Bone marrow (tissue), 2 donors: ENCODE results near the gene EHD2.
"Not testable (repeated sequence)": the region's sequence is repeated elsewhere in the genome, so short reads cannot be mapped to it uniquely, and the experiment has no call there.

ENCODE experiments used
- DNase-seq, 2 donors: peaks; one replicate each; lab custom pipeline; 2025; lab: John Stamatoyannopoulos, UW

EHD2 gene

GRCh38 chr19:47714855-47715254, 1.6 kb downstream of the EHD2 start:
- not testable (repeated sequence) for DNase-seq

GRCh38 chr19:47716270-47716937, 3.2 kb downstream of the EHD2 start:
- DNase-seq: no peak

DNA sequence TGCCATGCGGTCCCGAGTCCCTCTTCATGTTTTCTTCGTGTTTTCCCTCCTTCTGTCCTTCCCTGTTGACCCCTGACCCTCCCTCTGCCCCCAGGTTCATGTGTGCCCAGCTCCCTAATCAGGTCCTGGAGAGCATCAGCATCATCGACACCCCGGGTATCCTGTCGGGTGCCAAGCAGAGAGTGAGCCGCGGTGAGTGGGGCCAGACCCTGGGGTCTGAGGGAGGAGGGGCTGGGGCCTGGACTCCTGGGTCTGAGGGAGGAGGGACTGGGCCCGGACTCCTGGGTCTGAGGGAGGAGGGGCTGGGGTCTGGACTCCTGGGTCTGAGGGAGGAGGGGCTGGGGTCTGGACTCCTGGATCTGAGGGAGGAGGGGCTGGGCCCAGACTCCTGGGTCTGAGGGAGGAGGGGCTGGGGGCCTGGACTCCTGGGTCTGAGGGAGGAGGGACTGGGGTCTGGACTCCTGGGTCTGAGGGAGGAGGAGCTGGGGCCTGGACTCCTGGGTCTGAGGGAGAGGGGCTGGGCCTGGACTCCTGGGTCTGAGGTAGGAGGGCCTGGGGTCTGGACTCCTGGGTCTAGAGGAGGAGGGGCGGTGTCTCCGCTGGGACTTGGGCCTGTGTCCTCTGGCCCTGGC, 5.3 kb downstream of the EHD2 start:
- DNase-seq: not testable (repeated sequence)

DNA sequence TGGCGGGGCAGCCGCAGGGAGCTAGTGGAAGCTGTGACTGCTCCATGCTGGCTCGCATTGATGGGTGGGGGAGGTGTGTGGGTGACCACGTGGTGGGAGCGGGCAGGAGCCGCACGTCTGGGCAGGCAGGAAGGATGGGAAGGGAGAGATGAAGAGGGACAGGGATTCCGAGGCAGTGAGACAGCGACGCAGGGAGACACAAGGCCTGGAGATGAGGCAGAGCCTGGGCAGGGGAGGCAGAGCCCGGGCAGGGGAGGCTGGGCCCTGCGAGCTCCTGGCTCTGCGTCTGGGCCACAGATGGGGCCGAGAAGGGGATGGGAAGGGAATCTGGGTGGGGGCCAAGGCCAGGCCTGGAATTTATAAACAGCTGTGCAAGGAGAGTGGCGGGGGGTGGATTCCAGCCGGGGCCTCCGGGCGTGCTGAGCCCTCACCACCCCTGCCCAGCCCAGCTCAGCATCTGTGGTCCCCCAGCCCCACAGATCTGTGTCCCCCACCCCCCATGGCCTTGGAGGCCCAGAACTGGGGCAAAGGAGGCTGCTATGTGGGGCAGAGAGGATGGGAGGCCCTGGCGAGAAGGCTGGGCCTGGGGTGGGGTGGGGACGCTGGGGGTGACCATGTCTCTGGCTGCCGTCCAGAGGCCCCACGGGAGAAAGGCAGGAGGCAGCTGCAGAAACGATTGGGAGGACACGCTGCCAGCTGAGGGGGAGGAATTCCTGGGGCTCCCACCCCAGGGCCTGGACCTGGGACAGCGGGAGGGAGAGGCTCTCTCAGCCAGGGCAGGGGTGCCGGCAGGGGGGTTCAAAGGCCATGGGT, 6.0 kb downstream of the EHD2 start:
- no peak for DNase-seq

- no peak for DNase-seq
Measured at GRCh38 chr19:47720669-47721422, 7.6 kb downstream of the EHD2 start.

- DNase-seq: peak; percentile 7 to 72
Measured at GRCh38 chr19:47723581-47723940, 10.3 kb downstream of the EHD2 start.

GRCh38 chr19:47725759-47726401, 12.7 kb downstream of the EHD2 start:
- no peak for DNase-seq

DNA sequence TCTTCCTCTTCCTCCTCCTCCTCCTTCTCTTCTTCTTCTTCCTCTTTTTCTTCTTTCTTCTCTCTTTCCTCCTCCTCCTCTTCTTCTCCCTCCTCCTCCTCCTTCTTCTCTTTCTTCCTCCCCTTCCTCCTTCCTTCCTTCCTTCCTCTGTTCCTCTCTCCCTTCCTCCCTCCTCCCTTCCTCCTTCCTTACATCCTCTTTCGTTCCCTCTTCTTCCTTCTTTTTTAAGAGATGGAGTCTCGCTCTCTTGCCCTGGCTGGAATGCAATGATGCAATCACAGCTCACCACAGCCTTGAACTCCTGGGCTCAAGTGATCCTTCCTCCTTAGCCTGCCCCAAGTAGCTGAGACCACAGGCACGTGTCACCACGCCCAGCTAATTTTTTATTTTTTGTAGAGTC, 13.2 kb downstream of the EHD2 start:
- no peak for DNase-seq

- not testable (repeated sequence) for DNase-seq
Measured at GRCh38 chr19:47728295-47728694, 15.1 kb downstream of the EHD2 start.

DNA sequence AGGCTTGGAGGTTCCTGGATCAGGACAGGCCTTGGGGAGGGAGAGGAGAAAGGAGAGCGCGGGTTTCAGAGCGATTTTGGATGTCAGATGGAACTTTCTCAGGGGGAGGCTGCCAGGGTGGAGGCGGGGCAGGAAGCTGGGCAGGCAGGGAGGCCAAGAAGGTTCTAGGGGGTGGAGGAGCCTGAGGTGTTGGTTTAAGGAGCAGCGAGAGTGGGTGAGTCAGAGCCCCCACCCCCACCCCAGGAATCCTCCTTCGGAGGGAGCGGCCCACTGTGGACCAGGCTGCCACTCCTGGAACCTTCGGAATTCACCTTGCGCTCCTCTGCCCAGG, 16.2 kb downstream of the EHD2 start:
- DNase-seq: peak in 1 of 2 donors; percentile 65

GRCh38 chr19:47729799-47730520, 16.7 kb downstream of the EHD2 start:
- peak in 1 of 2 donors; percentile 46 for DNase-seq

DNA sequence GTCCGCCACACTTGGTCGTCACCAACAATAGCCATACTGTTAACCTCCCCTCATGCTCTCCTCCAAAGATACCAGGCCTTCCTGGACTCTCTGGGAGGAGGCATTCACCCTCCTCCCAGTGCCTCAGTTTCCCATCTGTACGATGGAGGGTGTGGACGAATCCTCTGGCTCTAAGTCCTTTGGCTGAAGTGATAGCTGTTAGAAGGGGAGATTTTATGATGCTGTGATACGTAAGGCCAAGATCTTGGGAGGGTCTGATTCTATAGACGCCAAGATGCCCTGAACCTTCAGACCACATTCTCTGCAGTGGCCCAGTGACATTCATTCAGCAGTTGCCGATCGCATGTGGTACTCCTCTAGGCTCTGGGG, 17.3 kb downstream of the EHD2 start:
- DNase-seq: no peak

- DNase-seq: no peak
Measured at GRCh38 chr19:47730910-47731309, 17.7 kb downstream of the EHD2 start.

DNA sequence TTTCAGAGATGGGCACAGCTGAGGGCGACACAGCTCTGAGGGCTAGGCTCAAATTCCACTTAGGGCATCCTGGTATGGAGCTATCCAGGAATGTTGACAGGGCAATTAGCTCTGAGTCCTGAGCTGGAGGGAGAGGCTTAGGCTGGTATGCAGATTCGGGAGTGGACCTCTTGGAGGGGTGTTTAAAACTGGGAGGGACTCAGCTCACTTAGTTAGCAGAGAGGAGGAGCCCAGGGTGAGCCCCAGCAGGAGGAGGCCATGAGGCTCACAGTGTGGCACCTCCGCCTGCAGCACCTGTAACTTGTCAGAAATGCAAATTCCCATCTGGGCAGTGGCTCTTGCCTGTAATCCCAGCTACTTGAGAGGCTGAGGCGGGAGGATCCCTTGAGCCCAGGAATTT, 21.9 kb downstream of the EHD2 start:
- DNase-seq: no peak

DNA sequence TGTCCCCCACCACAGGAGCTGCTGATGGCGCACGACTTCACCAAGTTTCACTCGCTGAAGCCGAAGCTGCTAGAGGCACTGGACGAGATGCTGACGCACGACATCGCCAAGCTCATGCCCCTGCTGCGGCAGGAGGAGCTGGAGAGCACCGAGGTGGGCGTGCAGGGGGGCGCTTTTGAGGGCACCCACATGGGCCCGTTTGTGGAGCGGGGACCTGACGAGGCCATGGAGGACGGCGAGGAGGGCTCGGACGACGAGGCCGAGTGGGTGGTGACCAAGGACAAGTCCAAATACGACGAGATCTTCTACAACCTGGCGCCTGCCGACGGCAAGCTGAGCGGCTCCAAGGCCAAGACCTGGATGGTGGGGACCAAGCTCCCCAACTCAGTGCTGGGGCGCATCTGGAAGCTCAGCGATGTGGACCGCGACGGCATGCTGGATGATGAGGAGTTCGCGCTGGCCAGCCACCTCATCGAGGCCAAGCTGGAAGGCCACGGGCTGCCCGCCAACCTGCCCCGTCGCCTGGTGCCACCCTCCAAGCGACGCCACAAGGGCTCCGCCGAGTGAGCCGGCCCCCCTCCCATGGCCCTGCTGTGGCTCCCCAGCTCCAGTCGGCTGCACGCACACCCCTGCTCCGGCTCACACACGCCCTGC, 27.8 kb downstream of the EHD2 start:
- DNase-seq: no peak

- DNase-seq: no peak
Measured at GRCh38 chr19:47741544-47742140, 28.4 kb downstream of the EHD2 start.

DNA sequence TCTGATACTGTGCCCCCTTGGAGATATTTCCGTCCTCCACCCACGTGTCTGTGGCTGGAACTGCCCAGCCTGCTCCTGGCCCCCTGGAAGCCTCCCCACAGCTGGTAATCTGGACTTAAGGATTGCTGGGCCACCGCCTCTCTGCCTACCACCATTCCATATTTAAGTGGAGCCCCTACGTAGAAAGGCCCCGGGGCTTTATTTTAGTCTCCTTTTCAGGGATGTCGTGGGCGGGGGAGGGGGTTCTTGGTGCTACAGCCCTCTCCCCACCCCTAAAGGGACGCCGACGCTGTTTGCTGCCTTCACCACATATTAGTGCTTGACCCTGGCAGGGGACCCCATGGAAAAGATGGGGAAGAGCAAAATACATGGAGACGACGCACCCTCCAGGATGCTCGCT, 29.4 kb downstream of the EHD2 start:
- DNase-seq: no peak

DNA sequence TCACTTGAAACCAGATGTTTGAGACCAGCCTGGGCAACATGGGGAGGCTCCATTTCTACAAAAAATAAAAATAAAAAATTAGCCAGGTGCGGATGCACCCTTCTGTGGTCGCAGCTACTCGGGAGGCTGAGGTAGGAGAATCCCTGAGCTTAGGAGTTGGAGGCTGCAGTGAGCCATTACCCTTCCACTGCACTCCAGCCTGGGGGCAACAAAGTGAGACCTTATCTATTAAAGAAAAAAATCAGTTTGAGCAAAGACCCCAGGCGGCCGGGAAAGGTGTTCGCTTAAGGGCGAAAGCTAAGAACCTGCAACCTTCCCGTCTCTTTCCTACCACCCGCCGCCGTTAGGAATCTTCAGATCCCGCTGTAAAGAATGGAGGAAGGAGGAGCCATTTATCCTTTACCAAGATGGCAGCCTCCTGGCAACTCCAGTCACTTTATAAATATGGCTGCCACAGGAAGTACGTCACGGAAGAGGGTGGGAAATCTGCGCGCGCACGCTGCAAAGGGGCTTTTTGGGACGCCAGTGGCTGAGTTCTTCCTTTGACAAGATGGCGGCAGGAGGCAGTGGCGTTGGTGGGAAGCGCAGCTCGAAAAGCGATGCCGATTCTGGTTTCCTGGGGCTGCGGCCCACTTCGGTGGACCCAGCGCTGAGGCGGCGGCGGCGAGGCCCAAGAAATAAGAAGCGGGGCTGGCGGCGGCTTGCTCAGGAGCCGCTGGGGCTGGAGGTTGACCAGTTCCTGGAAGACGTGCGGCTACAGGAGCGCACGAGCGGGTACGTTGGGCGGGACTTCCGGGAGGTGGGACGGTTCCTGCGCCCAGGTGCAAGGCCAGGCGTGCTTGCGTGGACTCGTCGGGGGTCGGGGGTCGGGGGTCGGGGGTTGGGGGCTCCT, 32.0 kb downstream of the EHD2 start, which contains the start of gene NOP53:
NOP53 (plus strand) TSS at position 537 of the 892 bp plus-strand sequence; CDS start at position 551, 14 bp downstream.
- DNase-seq: peak; percentile 95

- DNase-seq: not testable (repeated sequence)
Measured at GRCh38 chr19:47746129-47746528, 32.9 kb downstream of the EHD2 start.
